Loucy (cell line): ENCODE data around the gene COL6A2.

Experiments used
- H2AFZ ChIP-seq: fragments of 200-600 bp; sonication (generic); 2 replicates; pipeline ENCODE4 v1.6.0; 2016; ENCODE audit warnings: antibody characterized with exemption, mild to moderate bottlenecking, low read length, moderate library complexity
- H3F3A ChIP-seq: fragments of 200-600 bp; 2 replicates; pipeline ENCODE4 v1.6.0; 2016; ENCODE audit warnings: antibody characterized with exemption, low read depth, mild to moderate bottlenecking
- H3K27me3 ChIP-seq: fragments of 200-600 bp; sonication (generic); 2 replicates; pipeline ENCODE4 v1.6.1; 2014; ENCODE audit warnings: low read length, mild to moderate bottlenecking; ENCODE audit not compliant: insufficient read depth, poor library complexity, severe bottlenecking
- H3K36me3 ChIP-seq: fragments of 200-600 bp; sonication (generic); 2 replicates; pipeline ENCODE4 v1.6.1; 2016; ENCODE audit warnings: low read length; ENCODE audit not compliant: insufficient read depth
- H3K4me1 ChIP-seq: fragments of 200-600 bp; sonication (generic); 2 replicates; pipeline ENCODE4 v1.5.1; 2014; ENCODE audit warnings: low read length, mild to moderate bottlenecking; ENCODE audit not compliant: insufficient read depth, poor library complexity, severe bottlenecking
- H3K4me2 ChIP-seq: fragments of 200-600 bp; sonication (generic); 2 replicates; pipeline ENCODE4 v1.6.0; 2014; ENCODE audit warnings: antibody characterized with exemption, low read length, low read depth, mild to moderate bottlenecking; ENCODE audit not compliant: poor library complexity, severe bottlenecking
- H3K4me3 ChIP-seq: fragments of 200-600 bp; sonication (generic); 2 replicates; pipeline ENCODE4 v1.5.1; 2014; ENCODE audit warnings: low read length, mild to moderate bottlenecking, mixed read lengths; ENCODE audit not compliant: poor library complexity, severe bottlenecking
- H3K79me2 ChIP-seq: fragments of 200-600 bp; sonication (generic); 2 replicates; pipeline ENCODE4 v1.6.1; 2014; ENCODE audit warnings: low read length; ENCODE audit not compliant: insufficient read depth
- H3K9ac ChIP-seq: fragments of 200-600 bp; sonication (generic); 2 replicates; pipeline ENCODE4 v1.6.0; 2014; ENCODE audit warnings: mild to moderate bottlenecking, low read depth, low read length, moderate library complexity; ENCODE audit not compliant: poor library complexity, severe bottlenecking
- H3K9me2 ChIP-seq: fragments of 200-600 bp; sonication (generic); replicated peaks from 2 replicates; pipeline ENCODE4 v1.6.1; 2016; ENCODE audit warnings: low read depth, low read length, mixed read lengths
- H3K9me3 ChIP-seq: fragments of 200-600 bp; sonication (generic); 2 replicates; pipeline ENCODE4 v1.6.1; 2014; ENCODE audit warnings: mild to moderate bottlenecking, antibody characterized with exemption, low read length, low read depth; ENCODE audit not compliant: insufficient read depth
- H4K20me1 ChIP-seq: fragments of 200-600 bp; sonication (generic); 2 replicates; pipeline ENCODE4 v1.6.0; 2014; ENCODE audit warnings: antibody characterized with exemption, low read length, mild to moderate bottlenecking; ENCODE audit not compliant: insufficient read depth, poor library complexity, severe bottlenecking
- EZH2phosphoT487 ChIP-seq: fragments of 200-600 bp; IDR thresholded peaks from 2 replicates; pipeline ENCODE4 v1.6.1; 2018; ENCODE audit warnings: antibody characterized with exemption, mild to moderate bottlenecking, moderate library complexity, borderline replicate concordance
- TF ChIP-seq, protein P1 (sequence below): fragments of 200-600 bp; sonication (generic); conservative IDR thresholded peaks from 2 replicates; pipeline ENCODE4 v1.5.1; 2014; ENCODE audit warnings: mild to moderate bottlenecking, antibody characterized with exemption, low read length

The COL6A2 gene

DNA sequence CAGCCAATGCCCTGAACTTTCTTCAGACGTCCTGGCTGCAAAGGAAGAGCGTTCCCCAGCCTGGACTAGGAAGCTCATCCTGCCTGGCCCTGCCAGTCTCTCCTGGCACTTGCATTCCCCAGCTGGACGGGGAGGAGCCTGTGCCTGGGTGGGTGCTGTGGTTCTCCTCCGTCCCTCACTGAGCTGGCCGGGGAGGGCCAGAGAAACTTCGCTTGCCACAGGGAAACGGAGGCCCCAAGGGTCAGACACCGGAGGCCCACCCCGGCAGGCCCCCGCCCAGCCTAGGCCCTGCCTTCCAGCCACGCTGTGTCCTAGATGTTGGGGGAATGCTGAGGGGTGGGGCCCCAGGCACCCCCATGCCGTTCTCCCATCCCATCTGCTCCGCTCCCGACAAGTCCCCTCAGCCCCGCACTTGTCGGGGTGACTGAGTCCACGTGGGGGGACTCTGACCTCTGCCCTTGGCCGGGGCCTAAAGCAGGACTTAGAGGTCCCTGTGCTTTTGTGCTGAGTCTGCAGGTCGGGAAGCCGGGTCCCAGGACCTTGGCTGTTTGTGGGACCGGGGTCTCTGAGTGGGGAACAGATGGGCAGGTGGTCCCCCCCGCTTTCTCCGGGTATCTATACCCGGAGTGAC is 52.7 kb downstream of the COL6A2 start:
- no peaks in the 10 kb centered on the region for H3K27me3 ChIP-seq
- H3K9me3 ChIP-seq, result no peaks in the 10 kb centered on the region
- H3K9me2 ChIP-seq, result no peaks in the 10 kb centered on the region
- TF ChIP-seq, protein P1, sequence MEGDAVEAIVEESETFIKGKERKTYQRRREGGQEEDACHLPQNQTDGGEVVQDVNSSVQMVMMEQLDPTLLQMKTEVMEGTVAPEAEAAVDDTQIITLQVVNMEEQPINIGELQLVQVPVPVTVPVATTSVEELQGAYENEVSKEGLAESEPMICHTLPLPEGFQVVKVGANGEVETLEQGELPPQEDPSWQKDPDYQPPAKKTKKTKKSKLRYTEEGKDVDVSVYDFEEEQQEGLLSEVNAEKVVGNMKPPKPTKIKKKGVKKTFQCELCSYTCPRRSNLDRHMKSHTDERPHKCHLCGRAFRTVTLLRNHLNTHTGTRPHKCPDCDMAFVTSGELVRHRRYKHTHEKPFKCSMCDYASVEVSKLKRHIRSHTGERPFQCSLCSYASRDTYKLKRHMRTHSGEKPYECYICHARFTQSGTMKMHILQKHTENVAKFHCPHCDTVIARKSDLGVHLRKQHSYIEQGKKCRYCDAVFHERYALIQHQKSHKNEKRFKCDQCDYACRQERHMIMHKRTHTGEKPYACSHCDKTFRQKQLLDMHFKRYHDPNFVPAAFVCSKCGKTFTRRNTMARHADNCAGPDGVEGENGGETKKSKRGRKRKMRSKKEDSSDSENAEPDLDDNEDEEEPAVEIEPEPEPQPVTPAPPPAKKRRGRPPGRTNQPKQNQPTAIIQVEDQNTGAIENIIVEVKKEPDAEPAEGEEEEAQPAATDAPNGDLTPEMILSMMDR, result no peak
- no peak for TF ChIP-seq EZH2phosphoT487
- H3K9ac ChIP-seq, result no peak overlapping the region
- H3K79me2 ChIP-seq, result no peaks in the 10 kb centered on the region
- H3K4me1 ChIP-seq, result no peaks in the 10 kb centered on the region
- H3K4me2 ChIP-seq, result no peak overlapping the region
- H2AFZ ChIP-seq, result no peak overlapping the region
- H3F3A ChIP-seq, result no peaks in the 10 kb centered on the region
- H3K4me3 ChIP-seq, result no peak overlapping the region
- H4K20me1 ChIP-seq, result no peaks in the 10 kb centered on the region
- no peaks in the 10 kb centered on the region for H3K36me3 ChIP-seq

- Histone ChIP-seq H3K9me3 (no peaks in the 10 kb centered on the region), H3K4me2 (no peak overlapping the region), H3F3A (no peaks in the 10 kb centered on the region), H2AFZ (no peak overlapping the region), H3K9ac (no peak overlapping the region), H3K27me3 (no peaks in the 10 kb centered on the region), H4K20me1 (no peaks in the 10 kb centered on the region), H3K36me3 (no peaks in the 10 kb centered on the region), H3K79me2 (no peaks in the 10 kb centered on the region), H3K4me3 (no peak overlapping the region), H3K4me1 (no peaks in the 10 kb centered on the region), H3K9me2 (no peaks in the 10 kb centered on the region)
- TF ChIP-seq, protein P1, result no peak
- no peak for TF ChIP-seq EZH2phosphoT487
Observed at GRCh38 chr21:46151261-46151988, 53.5 kb downstream of the COL6A2 start.

- no peak for TF ChIP-seq EZH2phosphoT487
- TF ChIP-seq, protein P1, result no peak
- no peak overlapping the region for H3K4me3 ChIP-seq
- H3K9me3 ChIP-seq, result no peaks in the 10 kb centered on the region
- H3K9ac ChIP-seq, result no peak overlapping the region
- no peaks in the 10 kb centered on the region for H3K27me3 ChIP-seq
- H3F3A ChIP-seq, result no peaks in the 10 kb centered on the region
- no peaks in the 10 kb centered on the region for H3K4me1 ChIP-seq
- no peak overlapping the region for H2AFZ ChIP-seq
- H4K20me1 ChIP-seq, result no peaks in the 10 kb centered on the region
- H3K9me2 ChIP-seq, result no peaks in the 10 kb centered on the region
- H3K79me2 ChIP-seq, result no peaks in the 10 kb centered on the region
- no peak overlapping the region for H3K4me2 ChIP-seq
- H3K36me3 ChIP-seq, result no peaks in the 10 kb centered on the region
Observed at GRCh38 chr21:46151989-46152926, 54.3 kb downstream of the COL6A2 start.
